Gastrocnemius medialis (tissue), 4 donors: ENCODE results near the gene EPS8.

ENCODE experiments used
- CTCF ChIP-seq, 5 experiments: fragments of 450-650 bp in 3 of 5; fragments of 200-600 bp in 2 of 5; sonication (generic) in 2 of 5; IDR thresholded peaks in 4 of 5; conservative IDR thresholded peaks in 1 of 5; 1 replicate in 4 of 5; 2 replicates in 1 of 5; pipeline ENCODE4 v1.5.1; 2016 to 2019; ENCODE audit warnings: antibody characterized with exemption in 5 of 5, mild to moderate bottlenecking in 3 of 5, moderate library complexity in 3 of 5
- POLR2A ChIP-seq, 2 donors: fragments of 450-650 bp; IDR thresholded peaks; one replicate each; pipeline ENCODE4 v1.6.1; 2017; ENCODE audit warnings: antibody characterized with exemption in 2 of 2, mild to moderate bottlenecking in 2 of 2, moderate library complexity in 2 of 2

GRCh38 chr12:15638231-15638630 lies 151.0 kb downstream of the EPS8 start:
- TF ChIP-seq CTCF (IDR thresholded peaks at IDR 0.05 in 4 of 5, conservative IDR thresholded peaks at IDR 0.05 in 1 of 5) (no peak), POLR2A (IDR thresholded peaks at IDR 0.05) (no peak)
